Right lung (tissue), 5 donors: Measurements from ENCODE around the gene SIK1. TPM values are rescaled to one million over a fixed set of nuclear protein-coding genes. Genes with fewer than 3 reads are reported as not detected.
"Not testable (repeated sequence)": the region's sequence is repeated elsewhere in the genome, so short reads cannot be mapped to it uniquely, and the experiment has no call there.

Experiments
- DNase-seq, 2 donors: peaks; one replicate each; pipeline ENCODE4 v3.0.0-alpha.2; 2013
- polyA plus RNA-seq, 5 donors: library from polyadenylated mRNA; unstranded; fragments of 120-200 nt; gene quantifications; one replicate each; pipeline versions ENCODE4 v1.2.1 to v1.2.3, GENCODE V29; 2013; ENCODE audit warnings: inconsistent platforms in 1 of 5, low replicate concordance in 1 of 5; ENCODE audit not compliant: insufficient read length in 5 of 5, insufficient read depth in 1 of 5

Gene SIK1
- polyA plus RNA-seq, 5 donors, result 6.2 to 30.4 (median 10.7) TPM

GRCh38 chr21:43440835-43441727, 14.2 kb upstream of the SIK1 start:
- not testable (repeated sequence) for DNase-seq

GRCh38 chr21:43439316-43440075, 12.6 kb upstream of the SIK1 start:
- not testable (repeated sequence) for DNase-seq

- not testable (repeated sequence) for DNase-seq
These were observed 9.3 kb upstream of the SIK1 start for GRCh38 chr21:43436272-43436671.

- not testable (repeated sequence) for DNase-seq
These were observed 6.6 kb upstream of the SIK1 start for GRCh38 chr21:43433340-43434136.

- DNase-seq, result not testable (repeated sequence)
These were observed 4.0 kb upstream of the SIK1 start for GRCh38 chr21:43430830-43431416.

- DNase-seq, result not testable (repeated sequence)
These were observed 2.0 kb upstream of the SIK1 start for GRCh38 chr21:43428964-43429363.

- DNase-seq, result not testable (repeated sequence)
These were observed 270 bp upstream of the SIK1 start for GRCh38 chr21:43427242-43427559.

GRCh38 chr21:43426004-43426403, 927 bp downstream of the SIK1 start:
- not testable (repeated sequence) for DNase-seq

GRCh38 chr21:43419475-43419874, 7.5 kb downstream of the SIK1 start:
- DNase-seq, result not testable (repeated sequence)

GRCh38 chr21:43414576-43414975, 12.4 kb downstream of the SIK1 start:
- not testable (repeated sequence) for DNase-seq

- DNase-seq, result not testable (repeated sequence)
These were observed 14.7 kb downstream of the SIK1 start for GRCh38 chr21:43412020-43412788.

GRCh38 chr21:43410456-43411068, 16.4 kb downstream of the SIK1 start:
- DNase-seq, result not testable (repeated sequence)

GRCh38 chr21:43407139-43407538, 19.8 kb downstream of the SIK1 start:
- not testable (repeated sequence) for DNase-seq

- not testable (repeated sequence) for DNase-seq
These were observed 22.5 kb downstream of the SIK1 start for GRCh38 chr21:43404450-43404849.

GRCh38 chr21:43403651-43404430, 23.1 kb downstream of the SIK1 start:
- DNase-seq, result not testable (repeated sequence)

- DNase-seq, result not testable (repeated sequence)
These were observed 25.8 kb downstream of the SIK1 start for GRCh38 chr21:43401125-43401524.

- DNase-seq, result not testable (repeated sequence)
These were observed 27.3 kb downstream of the SIK1 start for GRCh38 chr21:43399595-43400015.

GRCh38 chr21:43399136-43399535, 27.8 kb downstream of the SIK1 start:
- DNase-seq, result not testable (repeated sequence)

GRCh38 chr21:43398533-43398932, 28.4 kb downstream of the SIK1 start:
- not testable (repeated sequence) for DNase-seq
